Upper lobe of left lung (tissue), 6 donors: ENCODE measurements around the gene PLAC9. TPM values are rescaled to one million over a fixed set of nuclear protein-coding genes. Genes with fewer than 3 reads are reported as not detected.
A peak's percentile ranks its signal among the peaks of the same experiment; 100 is the strongest.

Source experiments
- ATAC-seq, 2 donors: fragments of 200-7000 bp; cut with Tn5 transposase; one replicate each; pipeline ENCODE4 v1.9.1; 2022; ENCODE audit warnings: mild to moderate bottlenecking in 2 of 2, moderate library complexity in 2 of 2; ENCODE audit not compliant: low FRiP score in 2 of 2
- DNase-seq, 2 donors: peaks; one replicate each; pipeline ENCODE4 v3.0.0-alpha.2; 2019 to 2020
- H3K27ac ChIP-seq, 4 donors: fragments of 200-600 bp; sonication (generic); one replicate each; pipeline ENCODE4 v1.5.1; 2016 to 2019
- H3K27me3 ChIP-seq, 4 donors: fragments of 200-600 bp; sonication (generic); one replicate each; pipeline ENCODE4 v1.5.1; 2017 to 2019
- H3K36me3 ChIP-seq, 4 donors: fragments of 200-600 bp; sonication (generic); one replicate each; pipeline ENCODE4 v1.5.1; 2016 to 2019
- H3K4me1 ChIP-seq, 4 donors: fragments of 200-600 bp; sonication (generic); one replicate each; pipeline ENCODE4 v1.5.1; 2018 to 2019
- H3K4me3 ChIP-seq, 4 donors: fragments of 200-600 bp; sonication (generic); one replicate each; pipeline ENCODE4 v1.5.1; 2017 to 2019; ENCODE audit warnings: mild to moderate bottlenecking in 2 of 4, moderate library complexity in 1 of 4
- H3K9me3 ChIP-seq, 4 donors: fragments of 200-600 bp; sonication (generic); one replicate each; pipeline ENCODE4 v1.5.1; 2018 to 2019
- EP300 ChIP-seq, 4 donors: sonication (generic); formaldehyde crosslinking; IDR thresholded peaks; one replicate each; pipeline ENCODE4 v1.5.1; 2017; ENCODE audit warnings: antibody characterized with exemption in 4 of 4, control low read depth in 2 of 4
- POLR2A ChIP-seq, 4 donors: fragments of 450-650 bp; IDR thresholded peaks; one replicate each; pipeline ENCODE4 v1.5.1; 2016 to 2017; ENCODE audit warnings: antibody characterized with exemption in 4 of 4, mild to moderate bottlenecking in 2 of 4
- POLR2AphosphoS5 ChIP-seq, 2 donors: sonication (generic); formaldehyde crosslinking; IDR thresholded peaks; one replicate each; pipeline ENCODE4 v1.5.1; 2017; ENCODE audit warnings: antibody characterized with exemption in 2 of 2
- WGBS, 2 donors: methylation state at CpG; one replicate each; pipeline ENCODE4 v1.1.5; 2017 to 2018; 5-methylcytosine and 5-hydroxymethylcytosine counted together
- total RNA-seq, 6 donors: library from RNA; depleted of rRNA in 4 of 6; stranded (reverse); fragments of >200 nt in 4 of 6; gene quantifications; one replicate each; pipeline versions ENCODE4 v1.1.0 to v1.2.1, GENCODE V29; 2016 to 2021
- TF ChIP-seq, protein P1 (sequence below), 6 experiments: fragments of 450-650 bp in 4 of 6; fragments of 200-600 bp in 2 of 6; sonication (generic) in 2 of 6; IDR thresholded peaks; one replicate each; pipeline ENCODE4 v1.5.1; 2016 to 2019; ENCODE audit warnings: antibody characterized with exemption in 6 of 6
- donor health status: DM: no; HTN: no; CAD: no; lungs with moderate emphysema.
- donor health status: DM: no; HTN: yes; CAD: no; lungs with severe emphysema.

The PLAC9 gene
- total RNA-seq, 6 donors from 2014 or later, result 7.9 to 82.9 (median 26.5) TPM; not detected in 2

GRCh38 chr10:80168679-80169380 is 36.3 kb downstream of the PLAC9 start:
- H3K4me3 ChIP-seq, result no peak overlapping the region
- ATAC-seq (peak in 1 of 2 donors; percentile 9), DNase-seq (peak in 1 of 2 donors; percentile 75)
- no peaks in the 10 kb centered on the region for H3K27me3 ChIP-seq
- 96 to 98% methylated on average over 6 to 13 of the region's 13 CpGs for WGBS, 2 donors
- H3K27ac ChIP-seq, result peak overlapping the region; percentile 5 to 17 (median 7)
- H3K36me3 ChIP-seq, result peaks cover 2 to 76% (median 41%) of the 10 kb centered on the region in 4 donors
- H3K4me1 ChIP-seq, result peaks cover 42 to 76% (median 50%) of the 10 kb centered on the region in 4 donors
- no peaks in the 10 kb centered on the region for H3K9me3 ChIP-seq
- TF ChIP-seq, protein P1, sequence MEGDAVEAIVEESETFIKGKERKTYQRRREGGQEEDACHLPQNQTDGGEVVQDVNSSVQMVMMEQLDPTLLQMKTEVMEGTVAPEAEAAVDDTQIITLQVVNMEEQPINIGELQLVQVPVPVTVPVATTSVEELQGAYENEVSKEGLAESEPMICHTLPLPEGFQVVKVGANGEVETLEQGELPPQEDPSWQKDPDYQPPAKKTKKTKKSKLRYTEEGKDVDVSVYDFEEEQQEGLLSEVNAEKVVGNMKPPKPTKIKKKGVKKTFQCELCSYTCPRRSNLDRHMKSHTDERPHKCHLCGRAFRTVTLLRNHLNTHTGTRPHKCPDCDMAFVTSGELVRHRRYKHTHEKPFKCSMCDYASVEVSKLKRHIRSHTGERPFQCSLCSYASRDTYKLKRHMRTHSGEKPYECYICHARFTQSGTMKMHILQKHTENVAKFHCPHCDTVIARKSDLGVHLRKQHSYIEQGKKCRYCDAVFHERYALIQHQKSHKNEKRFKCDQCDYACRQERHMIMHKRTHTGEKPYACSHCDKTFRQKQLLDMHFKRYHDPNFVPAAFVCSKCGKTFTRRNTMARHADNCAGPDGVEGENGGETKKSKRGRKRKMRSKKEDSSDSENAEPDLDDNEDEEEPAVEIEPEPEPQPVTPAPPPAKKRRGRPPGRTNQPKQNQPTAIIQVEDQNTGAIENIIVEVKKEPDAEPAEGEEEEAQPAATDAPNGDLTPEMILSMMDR (IDR thresholded peaks at IDR 0.05), result peak in 2 of 6 experiments; percentile 9 to 21
- no peak for TF ChIP-seq POLR2AphosphoS5 (IDR thresholded peaks at IDR 0.05)

GRCh38 chr10:80170026-80170425 is 37.5 kb downstream of the PLAC9 start:
- WGBS, 2 donors, result 28 to 39% methylated on average over 4 of the region's 4 CpGs
- H3K4me1 ChIP-seq, result peaks cover 42 to 74% (median 43%) of the 10 kb centered on the region in 4 donors
- peaks cover 0 to 71% (median 34%) of the 10 kb centered on the region in 4 donors for H3K36me3 ChIP-seq
- H3K4me3 ChIP-seq, result no peak overlapping the region
- TF ChIP-seq POLR2AphosphoS5 (IDR thresholded peaks at IDR 0.05) (no peak), POLR2A (IDR thresholded peaks at IDR 0.05) (no peak), EP300 (IDR thresholded peaks at IDR 0.05) (no peak)
- TF ChIP-seq, protein P1 (IDR thresholded peaks at IDR 0.05), result no peak
- no peaks in the 10 kb centered on the region for H3K9me3 ChIP-seq
- DNase-seq (no peak), ATAC-seq (no peak)
- H3K27ac ChIP-seq, result no peak overlapping the region
- H3K27me3 ChIP-seq, result no peaks in the 10 kb centered on the region

DNA sequence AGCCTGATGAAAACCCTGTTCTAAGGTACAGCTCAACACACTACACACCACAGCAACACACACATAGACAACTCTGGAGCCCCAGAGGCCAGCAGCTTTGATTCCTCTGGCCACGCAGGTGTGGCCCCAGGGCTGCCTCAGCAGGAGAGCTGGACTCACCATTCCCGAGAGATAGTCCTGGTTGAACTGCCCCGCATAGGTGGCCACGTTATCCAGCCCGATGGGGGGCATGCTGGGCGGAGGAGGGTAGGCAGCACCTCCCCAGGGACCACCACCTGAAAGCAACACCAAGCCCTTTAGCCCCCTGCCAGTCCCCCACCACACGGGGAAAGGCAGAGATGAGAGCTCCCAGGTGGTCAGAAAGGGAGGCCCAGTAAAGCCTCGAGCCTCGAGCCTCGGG is 38.1 kb downstream of the PLAC9 start:
- 92 to 96% methylated on average over 3 to 10 of the region's 10 CpGs for WGBS, 2 donors
- Histone ChIP-seq H3K36me3 (peaks cover 0 to 67% (median 31%) of the 10 kb centered on the region in 4 donors), H3K4me1 (peaks cover 36 to 69% (median 40%) of the 10 kb centered on the region in 4 donors)

GRCh38 chr10:80171248-80171660 is 38.7 kb downstream of the PLAC9 start:
- H3K9me3 ChIP-seq, result no peaks in the 10 kb centered on the region
- ATAC-seq (peak in 1 of 2 donors; percentile 77), DNase-seq (peak in 1 of 2 donors; percentile 88)
- WGBS, 2 donors, result 71 to 80% methylated on average over 7 of the region's 7 CpGs
- H3K27me3 ChIP-seq, result no peaks in the 10 kb centered on the region
- H3K27ac ChIP-seq, result peak overlapping the region; percentile 33 to 69 (median 53)
- peaks cover 0 to 65% (median 29%) of the 10 kb centered on the region in 4 donors for H3K36me3 ChIP-seq
- TF ChIP-seq POLR2AphosphoS5 (IDR thresholded peaks at IDR 0.05) (no peak), EP300 (IDR thresholded peaks at IDR 0.05) (peak in 1 of 4 donors; percentile 7)
- peaks cover 37 to 75% (median 39%) of the 10 kb centered on the region in 4 donors for H3K4me1 ChIP-seq
- H3K4me3 ChIP-seq, result no peak overlapping the region

More for the DNA sequence above, 38.1 kb downstream of the PLAC9 start:
- no peak for ATAC-seq
- Histone ChIP-seq H3K27ac (peak overlapping the region in 3 of 4 donors; percentile 40 to 69 (median 52)), H3K27me3 (no peaks in the 10 kb centered on the region), H3K4me3 (no peak overlapping the region), H3K9me3 (no peaks in the 10 kb centered on the region)
- peak in 1 of 2 donors; percentile 54 for DNase-seq
- TF ChIP-seq EP300 (IDR thresholded peaks at IDR 0.05) (no peak), POLR2A (IDR thresholded peaks at IDR 0.05) (no peak), POLR2AphosphoS5 (IDR thresholded peaks at IDR 0.05) (no peak)
- TF ChIP-seq, protein P1 (IDR thresholded peaks at IDR 0.05), result no peak

GRCh38 chr10:80172896-80173295 is 40.4 kb downstream of the PLAC9 start:
- 80 to 82% methylated on average over 2 to 5 of the region's 5 CpGs for WGBS, 2 donors
- Histone ChIP-seq H3K36me3 (peaks cover 0 to 50% (median 19%) of the 10 kb centered on the region in 4 donors), H3K4me1 (peaks cover 39 to 77% (median 51%) of the 10 kb centered on the region in 4 donors), H3K4me3 (no peak overlapping the region), H3K27me3 (no peaks in the 10 kb centered on the region), H3K27ac (peak overlapping the region in 2 of 4 donors; percentile 35 to 53), H3K9me3 (no peaks in the 10 kb centered on the region)
- DNase-seq, result no peak
- no peak for ATAC-seq
- TF ChIP-seq POLR2A (IDR thresholded peaks at IDR 0.05), result no peak
- TF ChIP-seq, protein P1 (IDR thresholded peaks at IDR 0.05), result no peak
- no peak for TF ChIP-seq EP300 (IDR thresholded peaks at IDR 0.05)
- TF ChIP-seq POLR2AphosphoS5 (IDR thresholded peaks at IDR 0.05), result no peak
